ENCODE data around the gene ABCB8. TPM values are rescaled to one million over a fixed set of nuclear protein-coding genes. Genes with fewer than 3 reads are reported as not detected.
"Not testable (repeated sequence)": the region's sequence is repeated elsewhere in the genome, so short reads cannot be mapped to it uniquely, and the experiment has no call there.

ABCB8 gene
- total RNA-seq, 1 experiment from 2014 or later, result 22.4 TPM

- H3K27me3 ChIP-seq, result no peaks in the 10 kb centered on the region
Measured at GRCh38 chr7:151039850-151040548, 11.7 kb downstream of the ABCB8 start.

GRCh38 chr7:151040616-151041375 is 12.5 kb downstream of the ABCB8 start:
- no peak for DNase-seq
- no peaks in the 10 kb centered on the region for H3K36me3 ChIP-seq
- no peaks in the 10 kb centered on the region for H3K27me3 ChIP-seq
- H3K9me3 ChIP-seq, result no peaks in the 10 kb centered on the region
- no peak overlapping the region for H3K4me3 ChIP-seq

More at GRCh38 chr7:151039850-151040548, 11.7 kb downstream of the ABCB8 start:
- DNase-seq, result no peak
- no peaks in the 10 kb centered on the region for H3K9me3 ChIP-seq
- H3K4me3 ChIP-seq, result no peak overlapping the region
- H3K36me3 ChIP-seq, result no peaks in the 10 kb centered on the region

- not testable (repeated sequence) for H3K36me3 ChIP-seq, H3K27me3 ChIP-seq, H3K9me3 ChIP-seq, DNase-seq, H3K4me3 ChIP-seq
Measured at GRCh38 chr7:151043449-151043848, 15.2 kb downstream of the ABCB8 start.

- Histone ChIP-seq H3K9me3 (no peaks in the 10 kb centered on the region), H3K4me3 (no peak overlapping the region), H3K27me3 (no peaks in the 10 kb centered on the region), H3K36me3 (no peaks in the 10 kb centered on the region)
- DNase-seq, result no peak
Measured at GRCh38 chr7:151043959-151044358, 15.7 kb downstream of the ABCB8 start.

- DNase-seq, result no peak
- Histone ChIP-seq H3K27me3 (no peaks in the 10 kb centered on the region), H3K4me3 (no peak overlapping the region), H3K9me3 (no peaks in the 10 kb centered on the region), H3K36me3 (no peaks in the 10 kb centered on the region)
Measured at GRCh38 chr7:151045262-151045661, 17.0 kb downstream of the ABCB8 start.

GRCh38 chr7:151045967-151046366 is 17.7 kb downstream of the ABCB8 start:
- H3K36me3 ChIP-seq, result no peaks in the 10 kb centered on the region
- no peaks in the 10 kb centered on the region for H3K27me3 ChIP-seq
- DNase-seq, result no peak
- H3K4me3 ChIP-seq, result no peak overlapping the region
- no peaks in the 10 kb centered on the region for H3K9me3 ChIP-seq

- Histone ChIP-seq H3K9me3 (no peaks in the 10 kb centered on the region), H3K36me3 (no peaks in the 10 kb centered on the region), H3K27me3 (no peaks in the 10 kb centered on the region), H3K4me3 (no peak overlapping the region)
- peak; percentile 83 for DNase-seq
Measured at GRCh38 chr7:151046603-151047573, 18.6 kb downstream of the ABCB8 start.

- no peaks in the 10 kb centered on the region for H3K27me3 ChIP-seq
- no peak for DNase-seq
- no peaks in the 10 kb centered on the region for H3K9me3 ChIP-seq
- no peak within 1 kb of the TSS for H3K4me3 ChIP-seq
- no peaks in the 10 kb centered on the region for H3K36me3 ChIP-seq
Measured at GRCh38 chr7:151047976-151048815, 19.9 kb downstream of the ABCB8 start, which contains the start of gene ASIC3. ASIC3 (plus strand) TSS chr7:151048531; CDS start chr7:151048886, 355 bp downstream.

GRCh38 chr7:151048911-151049463 is 20.7 kb downstream of the ABCB8 start:
- H3K4me3 ChIP-seq, result no peak overlapping the region
- H3K27me3 ChIP-seq, result no peaks in the 10 kb centered on the region
- DNase-seq, result no peak
- no peaks in the 10 kb centered on the region for H3K36me3 ChIP-seq
- H3K9me3 ChIP-seq, result no peaks in the 10 kb centered on the region

GRCh38 chr7:151051108-151051507 is 22.9 kb downstream of the ABCB8 start:
- Histone ChIP-seq H3K4me3 (no peak overlapping the region), H3K36me3 (no peaks in the 10 kb centered on the region)
- DNase-seq, result no peak

GRCh38 chr7:151053096-151053495 is 24.8 kb downstream of the ABCB8 start:
- no peaks in the 10 kb centered on the region for H3K27me3 ChIP-seq
- no peaks in the 10 kb centered on the region for H3K9me3 ChIP-seq
- H3K36me3 ChIP-seq, result no peaks in the 10 kb centered on the region
- H3K4me3 ChIP-seq, result no peak overlapping the region
- no peak for DNase-seq

More at GRCh38 chr7:151051108-151051507, 22.9 kb downstream of the ABCB8 start:
- Histone ChIP-seq H3K27me3 (no peaks in the 10 kb centered on the region), H3K9me3 (no peaks in the 10 kb centered on the region)

- H3K9me3 ChIP-seq, result no peaks in the 10 kb centered on the region
- no peak for DNase-seq
- no peaks in the 10 kb centered on the region for H3K27me3 ChIP-seq
- no peaks in the 10 kb centered on the region for H3K36me3 ChIP-seq
- no peak overlapping the region for H3K4me3 ChIP-seq
Measured at GRCh38 chr7:151053751-151054150, 25.5 kb downstream of the ABCB8 start.

GRCh38 chr7:151056283-151056665 is 28.0 kb downstream of the ABCB8 start:
- no peak overlapping the region for H3K4me3 ChIP-seq
- no peaks in the 10 kb centered on the region for H3K27me3 ChIP-seq
- H3K9me3 ChIP-seq, result no peaks in the 10 kb centered on the region
- no peaks in the 10 kb centered on the region for H3K36me3 ChIP-seq
- no peak for DNase-seq

GRCh38 chr7:151056666-151057505 is 28.6 kb downstream of the ABCB8 start:
- peak overlapping the region; percentile 67 for H3K4me3 ChIP-seq
- H3K36me3 ChIP-seq, result no peaks in the 10 kb centered on the region
- no peaks in the 10 kb centered on the region for H3K27me3 ChIP-seq
- DNase-seq, result no peak
- H3K9me3 ChIP-seq, result no peaks in the 10 kb centered on the region

GRCh38 chr7:151057506-151057988 is 29.3 kb downstream of the ABCB8 start, which contains the start of gene CDK5:
CDK5 (minus strand) TSS chr7:151057897; CDS start chr7:151057848, 49 bp downstream.
- no peak for DNase-seq
- H3K4me3 ChIP-seq, result peak within 1 kb of the TSS; percentile 67
- no peaks in the 10 kb centered on the region for H3K27me3 ChIP-seq

More at GRCh38 chr7:151057506-151057988, 29.3 kb downstream of the ABCB8 start, which contains the start of gene CDK5:
- Histone ChIP-seq H3K9me3 (no peaks in the 10 kb centered on the region), H3K36me3 (no peaks in the 10 kb centered on the region)

All from MG63 (cell line).